Endothelial cell of umbilical vein (primary cell): Measurements from ENCODE around the gene RYR2. TPM values are rescaled to one million over a fixed set of nuclear protein-coding genes. Genes with fewer than 3 reads are reported as not detected.

Experiments used
- BruUV-seq: library from RNA; stranded (reverse); fragments of 400-500 nt; replicated peaks from 2 replicates; lab custom pipeline; 2021; lab: Mats Ljungman, UMichigan
- CTCF ChIA-PET: fragments of 300-600, 350-600 bp; sonication (Branson Sonifier 250); formaldehyde crosslinking; loops from one replicate; lab custom pipeline; 2021; ENCODE audit warnings: antibody characterized with exemption, inconsistent platforms; lab: Charles Lee
- POLR2A ChIA-PET: fragments of 300-600, 350-600 bp; sonication (Branson Sonifier 250); formaldehyde crosslinking; loops from one replicate; lab custom pipeline; 2021; ENCODE audit warnings: antibody characterized with exemption, inconsistent platforms; lab: Charles Lee
- DNase-seq: peaks from one replicate; pipeline ENCODE4 v3.0.0-alpha.2; 2011; ENCODE audit warnings: low read depth, low spot score
- FAIRE-seq: peaks from 2 replicates; lab custom pipeline; 2011; peaks lifted over from hg19 to GRCh38; lab: Jason Lieb, UNC
- H2AFZ ChIP-seq: 2 replicates; pipeline ENCODE4 v1.6.0; 2012; ENCODE audit warnings: low read depth, low read length, control low read depth, inconsistent platforms
- H3K27ac ChIP-seq: 2 replicates; pipeline ENCODE4 v1.5.1; 2011; ENCODE audit warnings: low read depth, mild to moderate bottlenecking, control low read depth, low read length, moderate library complexity; ENCODE audit not compliant: insufficient read depth
- H3K27me3 ChIP-seq, 2 experiments: 2 replicates each; pipeline versions ENCODE4 v1.6.0 to v1.6.1; 2011; ENCODE audit warnings: low read length in 2 of 2, mixed read lengths in 1 of 2; ENCODE audit not compliant: control insufficient read depth in 2 of 2, insufficient read depth in 2 of 2
- H3K36me3 ChIP-seq, 2 experiments: 2 replicates in 1 of 2; 3 replicates in 1 of 2; pipeline ENCODE4 v1.5.1; 2011; ENCODE audit warnings: low read length in 2 of 2, mild to moderate bottlenecking in 1 of 2, moderate library complexity in 1 of 2; ENCODE audit not compliant: control insufficient read depth in 2 of 2, insufficient read depth in 2 of 2; ENCODE audit errors: extremely low read depth in 1 of 2
- H3K4me1 ChIP-seq: 3 replicates; pipeline ENCODE4 v1.5.1; 2011; ENCODE audit warnings: mild to moderate bottlenecking, low read length; ENCODE audit not compliant: control insufficient read depth, insufficient read depth; ENCODE audit errors: extremely low read depth
- H3K4me2 ChIP-seq: 2 replicates; pipeline ENCODE4 v1.6.1; 2011; ENCODE audit warnings: low read length, control low read depth, mixed read lengths; ENCODE audit not compliant: insufficient read depth
- H3K4me3 ChIP-seq, 3 experiments: fragments of 200-600 bp in 1 of 3; sonication (generic), shearing (Covaris generic) in 1 of 3; replicated peaks in 1 of 3; 2 replicates each; pipeline ENCODE4 v1.5.1; 2011 to 2016; ENCODE audit warnings: control low read depth in 3 of 3, low read length in 3 of 3, mild to moderate bottlenecking in 2 of 3, inconsistent platforms in 1 of 3, low read depth in 1 of 3, moderate library complexity in 1 of 3; ENCODE audit not compliant: insufficient read depth in 1 of 3
- H3K79me2 ChIP-seq: 2 replicates; pipeline ENCODE4 v1.6.0; 2012; ENCODE audit warnings: low read length, inconsistent platforms; ENCODE audit not compliant: control insufficient read depth, insufficient read depth
- H3K9ac ChIP-seq: replicated peaks from 2 replicates; pipeline ENCODE3; 2011; ENCODE audit warnings: low read length, control low read depth; ENCODE audit not compliant: insufficient read depth; ENCODE audit errors: extremely low read depth
- H3K9me1 ChIP-seq: replicated peaks from 3 replicates; pipeline ENCODE4 v1.6.0; 2011; ENCODE audit warnings: mild to moderate bottlenecking, low read length; ENCODE audit not compliant: control insufficient read depth, insufficient read depth; ENCODE audit errors: extremely low read depth
- H3K9me3 ChIP-seq: replicated peaks from 2 replicates; pipeline ENCODE4 v1.5.1; 2012; ENCODE audit warnings: low read length, inconsistent platforms; ENCODE audit not compliant: control insufficient read depth, insufficient read depth
- H4K20me1 ChIP-seq: replicated peaks from 2 replicates; pipeline ENCODE3; 2011; ENCODE audit warnings: mild to moderate bottlenecking, low read length; ENCODE audit not compliant: control insufficient read depth, insufficient read depth; ENCODE audit errors: extremely low read depth
- EZH2 ChIP-seq: IDR thresholded peaks from 2 replicates; pipeline ENCODE4 v1.6.1; 2012; ENCODE audit warnings: borderline replicate concordance, low read depth, mild to moderate bottlenecking, moderate library complexity, low read length, inconsistent platforms; ENCODE audit not compliant: severe bottlenecking
- FOS ChIP-seq: IDR thresholded peaks from 2 replicates; pipeline ENCODE4 v1.6.1; 2011; ENCODE audit warnings: mild to moderate bottlenecking, low read length, moderate library complexity, borderline replicate concordance; ENCODE audit not compliant: insufficient read depth
- GATA2 ChIP-seq: IDR thresholded peaks from 2 replicates; pipeline ENCODE4 v1.7.0; 2011; ENCODE audit warnings: low read depth, mild to moderate bottlenecking, moderate library complexity, mixed read lengths, low read length; ENCODE audit not compliant: insufficient read length, insufficient read depth
- JUN ChIP-seq: IDR thresholded peaks from 2 replicates; pipeline ENCODE4 v1.6.1; 2011; ENCODE audit warnings: borderline replicate concordance, low read depth; ENCODE audit not compliant: insufficient read length, insufficient read depth
- MYC ChIP-seq: IDR thresholded peaks from one replicate; pipeline ENCODE4 v1.6.1; 2011; ENCODE audit warnings: mild to moderate bottlenecking, low read depth, low read length
- POLR2A ChIP-seq: IDR thresholded peaks from 2 replicates; pipeline ENCODE4 v1.6.1; 2012; ENCODE audit warnings: low read depth, mild to moderate bottlenecking, control low read depth, low read length
- POLR2AphosphoS5 ChIP-seq: IDR thresholded peaks from 2 replicates; pipeline ENCODE4 v1.6.1; 2012; ENCODE audit warnings: low read depth, mild to moderate bottlenecking, control low read depth, low read length, moderate library complexity; ENCODE audit not compliant: insufficient read depth
- dilution Hi-C: fragments of 300-500 bp; cut with MboI; formaldehyde crosslinking; loops from one replicate; pipeline ENCODE4 v1.15.0; 2019; ENCODE audit warnings: low sequenced_read_pairs; ENCODE audit not compliant: extremely low pct_ligation_motif_present
- intact Hi-C: fragments of 100-400 bp; cut with micrococcal nuclease; formaldehyde crosslinking; loops from one replicate; pipeline ENCODE4 v1.10.0; 2022
- polyA plus RNA-seq, 4 experiments: library from polyadenylated mRNA; depleted of rRNA in 3 of 4; stranded (reverse) in 3 of 4; unstranded in 1 of 4; fragments of >200 nt; gene quantifications; 2 replicates each; pipeline versions ENCODE4 v1.2.1 to v1.2.3, GENCODE V29; 2011 to 2012; ENCODE audit warnings: missing spikeins in 1 of 4
- total RNA-seq: library from RNA; stranded (reverse); gene quantifications from 2 replicates; pipeline ENCODE4 v1.2.3, GENCODE V29; 2021
- TF ChIP-seq, protein P1 (sequence below), 2 donors: IDR thresholded peaks; 1 replicate in 1 of 2; 2 replicates in 1 of 2; pipeline ENCODE4 v1.5.1; 2011; ENCODE audit warnings: low read length in 2 of 2, mild to moderate bottlenecking in 2 of 2, moderate library complexity in 2 of 2, control low read depth in 1 of 2, inconsistent platforms in 1 of 2, low read depth in 1 of 2; ENCODE audit not compliant: insufficient read depth in 1 of 2; ENCODE audit errors: extremely low read depth in 1 of 2
- TF ChIP-seq, protein P2 (sequence below): IDR thresholded peaks from 2 replicates; pipeline ENCODE4 v1.6.1; 2011; ENCODE audit not compliant: insufficient read depth, insufficient read length

Gene RYR2
- total and polyA plus RNA-seq, 2 donors (not counting 3 experiments of a cell fraction or from before 2014, with no cell fraction given): not detected

GRCh38 chr1:237358555-237358954, 316.6 kb downstream of the RYR2 start:
- BruUV-seq: no TSS peak
- Histone ChIP-seq H3K79me2 (no peaks in the 10 kb centered on the region), H3K27ac (no peak overlapping the region), H3K4me2 (no peak overlapping the region), H3K4me3 (no peak overlapping the region), H3K36me3 (no peaks in the 10 kb centered on the region), H3K4me1 (no peaks in the 10 kb centered on the region), H3K27me3 (no peaks in the 10 kb centered on the region), H3K9ac (no peak overlapping the region), H4K20me1 (no peaks in the 10 kb centered on the region), H2AFZ (no peak overlapping the region), H3K9me3 (peaks cover 3% of the 10 kb centered on the region), H3K9me1 (no peaks in the 10 kb centered on the region)
- intact Hi-C loops (no loop called here), dilution Hi-C loops (no loop called here)
- FAIRE-seq (no peak), DNase-seq (no peak)
- TF ChIP-seq JUN: no peak
- TF ChIP-seq, protein P1, sequence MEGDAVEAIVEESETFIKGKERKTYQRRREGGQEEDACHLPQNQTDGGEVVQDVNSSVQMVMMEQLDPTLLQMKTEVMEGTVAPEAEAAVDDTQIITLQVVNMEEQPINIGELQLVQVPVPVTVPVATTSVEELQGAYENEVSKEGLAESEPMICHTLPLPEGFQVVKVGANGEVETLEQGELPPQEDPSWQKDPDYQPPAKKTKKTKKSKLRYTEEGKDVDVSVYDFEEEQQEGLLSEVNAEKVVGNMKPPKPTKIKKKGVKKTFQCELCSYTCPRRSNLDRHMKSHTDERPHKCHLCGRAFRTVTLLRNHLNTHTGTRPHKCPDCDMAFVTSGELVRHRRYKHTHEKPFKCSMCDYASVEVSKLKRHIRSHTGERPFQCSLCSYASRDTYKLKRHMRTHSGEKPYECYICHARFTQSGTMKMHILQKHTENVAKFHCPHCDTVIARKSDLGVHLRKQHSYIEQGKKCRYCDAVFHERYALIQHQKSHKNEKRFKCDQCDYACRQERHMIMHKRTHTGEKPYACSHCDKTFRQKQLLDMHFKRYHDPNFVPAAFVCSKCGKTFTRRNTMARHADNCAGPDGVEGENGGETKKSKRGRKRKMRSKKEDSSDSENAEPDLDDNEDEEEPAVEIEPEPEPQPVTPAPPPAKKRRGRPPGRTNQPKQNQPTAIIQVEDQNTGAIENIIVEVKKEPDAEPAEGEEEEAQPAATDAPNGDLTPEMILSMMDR (IDR thresholded peaks at IDR 0.05; ENCODE audit: extremely low read depth in 1 of 2, insufficient read depth in 1 of 2, low read depth in 1 of 2, low read length in 2 of 2): no peak
- ChIA-PET POLR2A (no interaction called here), CTCF (interaction anchor here (1.3 kb wide), 1 partner anchor 203 kb away, joined by 3 read pairs; no protein-coding TSS in a partner anchor)

- Histone ChIP-seq H3K9me3 (peaks cover 4% of the 10 kb centered on the region), H3K4me1 (no peaks in the 10 kb centered on the region), H4K20me1 (no peaks in the 10 kb centered on the region), H3K27ac (no peak overlapping the region), H2AFZ (no peak overlapping the region), H3K9ac (no peak overlapping the region), H3K36me3 (no peaks in the 10 kb centered on the region), H3K27me3 (no peaks in the 10 kb centered on the region), H3K4me2 (no peak overlapping the region), H3K79me2 (no peaks in the 10 kb centered on the region), H3K9me1 (no peaks in the 10 kb centered on the region), H3K4me3 (no peak overlapping the region)
- DNase-seq (no peak), FAIRE-seq (no peak)
- intact Hi-C loops (no loop called here), dilution Hi-C loops (no loop called here)
- CTCF ChIA-PET: no interaction called here
- no peak for TF ChIP-seq MYC
- no peak for TF ChIP-seq JUN
- TF ChIP-seq FOS: no peak
- TF ChIP-seq, protein P1 (IDR thresholded peaks at IDR 0.05; ENCODE audit: extremely low read depth in 1 of 2, insufficient read depth in 1 of 2, low read depth in 1 of 2, low read length in 2 of 2): no peak
- TF ChIP-seq POLR2AphosphoS5: no peak
- no peak for TF ChIP-seq GATA2
- no peak for TF ChIP-seq POLR2A
- TF ChIP-seq EZH2: no peak
- TF ChIP-seq, protein P2, sequence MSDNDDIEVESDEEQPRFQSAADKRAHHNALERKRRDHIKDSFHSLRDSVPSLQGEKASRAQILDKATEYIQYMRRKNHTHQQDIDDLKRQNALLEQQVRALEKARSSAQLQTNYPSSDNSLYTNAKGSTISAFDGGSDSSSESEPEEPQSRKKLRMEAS: no peak
- BruUV-seq: no TSS peak
- POLR2A ChIA-PET: no interaction called here
Measured at GRCh38 chr1:237367758-237368157, 325.8 kb downstream of the RYR2 start.
